IPS-15b (cell line): ENCODE results near the gene ISG20L2.

ENCODE experiments used
- H3K27me3 ChIP-seq: one replicate; pipeline ENCODE4 v1.6.1; 2013; ENCODE audit warnings: low read length; ENCODE audit not compliant: control insufficient read depth, insufficient read depth
- H3K36me3 ChIP-seq: one replicate; pipeline ENCODE4 v1.6.1; 2013; ENCODE audit warnings: low read length; ENCODE audit not compliant: control insufficient read depth, insufficient read depth
- H3K4me1 ChIP-seq: one replicate; pipeline ENCODE4 v1.6.1; 2013; ENCODE audit warnings: mild to moderate bottlenecking, low read length; ENCODE audit not compliant: control insufficient read depth, insufficient read depth
- H3K4me3 ChIP-seq: one replicate; pipeline ENCODE4 v1.5.1; 2013; ENCODE audit warnings: low read depth, low read length
- H3K9ac ChIP-seq: one replicate; pipeline ENCODE4 v1.6.1; 2013; ENCODE audit warnings: low read depth, mild to moderate bottlenecking, low read length
- H3K9me3 ChIP-seq: one replicate; pipeline ENCODE4 v1.6.1; 2013; ENCODE audit warnings: mild to moderate bottlenecking, low read length; ENCODE audit not compliant: control insufficient read depth, insufficient read depth

The ISG20L2 gene

GRCh38 chr1:156751451-156751756, 22.8 kb upstream of the ISG20L2 start, which contains the start of gene HDGF:
Gene HDGF (minus strand): TSS chr1:156751675. CDS start chr1:156751429, 246 bp downstream.
- Histone ChIP-seq H3K4me3 (peak within 1 kb of the TSS; percentile 99), H3K4me1 (peaks cover 32% of the 10 kb centered on the region), H3K9ac (peak within 1 kb of the TSS; percentile 97), H3K9me3 (no peaks in the 10 kb centered on the region), H3K27me3 (peaks cover 4% of the 10 kb centered on the region), H3K36me3 (peaks cover 6% of the 10 kb centered on the region)

GRCh38 chr1:156750711-156751450, 22.3 kb upstream of the ISG20L2 start:
- Histone ChIP-seq H3K9me3 (no peaks in the 10 kb centered on the region), H3K4me1 (peaks cover 37% of the 10 kb centered on the region), H3K27me3 (peaks cover 4% of the 10 kb centered on the region), H3K36me3 (peaks cover 6% of the 10 kb centered on the region), H3K9ac (peak overlapping the region; percentile 62), H3K4me3 (peak overlapping the region; percentile 81)

- Histone ChIP-seq H3K9ac (peak overlapping the region; percentile 62), H3K27me3 (peaks cover 4% of the 10 kb centered on the region), H3K36me3 (peaks cover 6% of the 10 kb centered on the region), H3K4me1 (peaks cover 39% of the 10 kb centered on the region), H3K9me3 (no peaks in the 10 kb centered on the region), H3K4me3 (peak overlapping the region; percentile 81)
These were observed 21.7 kb upstream of the ISG20L2 start for GRCh38 chr1:156750191-156750672.

GRCh38 chr1:156749419-156750118, 21.0 kb upstream of the ISG20L2 start:
- Histone ChIP-seq H3K4me1 (peaks cover 39% of the 10 kb centered on the region), H3K36me3 (peaks cover 10% of the 10 kb centered on the region), H3K4me3 (peak overlapping the region; percentile 81), H3K27me3 (peaks cover 4% of the 10 kb centered on the region), H3K9ac (no peak overlapping the region), H3K9me3 (no peaks in the 10 kb centered on the region)

GRCh38 chr1:156748670-156749418, 20.3 kb upstream of the ISG20L2 start:
- Histone ChIP-seq H3K36me3 (peaks cover 15% of the 10 kb centered on the region), H3K9me3 (no peaks in the 10 kb centered on the region), H3K4me1 (peaks cover 39% of the 10 kb centered on the region), H3K4me3 (peak overlapping the region; percentile 19), H3K9ac (peak overlapping the region; percentile 54), H3K27me3 (peaks cover 4% of the 10 kb centered on the region)

- H3K4me3 ChIP-seq = peak overlapping the region; percentile 56
- H3K4me1 ChIP-seq = peaks cover 38% of the 10 kb centered on the region
- peaks cover 4% of the 10 kb centered on the region for H3K27me3 ChIP-seq
- H3K9me3 ChIP-seq = no peaks in the 10 kb centered on the region
- H3K9ac ChIP-seq = peak overlapping the region; percentile 54
- H3K36me3 ChIP-seq = peaks cover 24% of the 10 kb centered on the region
These were observed 19.4 kb upstream of the ISG20L2 start for GRCh38 chr1:156747742-156748669.

- H3K4me1 ChIP-seq = peaks cover 33% of the 10 kb centered on the region
These were observed 18.4 kb upstream of the ISG20L2 start for GRCh38 chr1:156746728-156747631.

GRCh38 chr1:156746406-156746727, 17.8 kb upstream of the ISG20L2 start:
- no peaks in the 10 kb centered on the region for H3K9me3 ChIP-seq
- peaks cover 23% of the 10 kb centered on the region for H3K36me3 ChIP-seq
- peak overlapping the region; percentile 76 for H3K4me3 ChIP-seq
- H3K9ac ChIP-seq = peak overlapping the region; percentile 5
- H3K27me3 ChIP-seq = peaks cover 4% of the 10 kb centered on the region
- peaks cover 38% of the 10 kb centered on the region for H3K4me1 ChIP-seq

More at GRCh38 chr1:156746728-156747631, 18.4 kb upstream of the ISG20L2 start:
- Histone ChIP-seq H3K9me3 (no peaks in the 10 kb centered on the region), H3K4me3 (peak overlapping the region; percentile 76), H3K9ac (peak overlapping the region; percentile 88), H3K36me3 (peaks cover 24% of the 10 kb centered on the region), H3K27me3 (peaks cover 4% of the 10 kb centered on the region)

- Histone ChIP-seq H3K9ac (peak overlapping the region; percentile 5), H3K36me3 (peaks cover 23% of the 10 kb centered on the region), H3K4me3 (peak overlapping the region; percentile 76)
These were observed 17.3 kb upstream of the ISG20L2 start for GRCh38 chr1:156745881-156746280.

GRCh38 chr1:156744786-156745419, 16.3 kb upstream of the ISG20L2 start:
- H3K4me3 ChIP-seq = no peak overlapping the region
- H3K4me1 ChIP-seq = peaks cover 36% of the 10 kb centered on the region
- H3K9me3 ChIP-seq = no peaks in the 10 kb centered on the region
- peaks cover 23% of the 10 kb centered on the region for H3K36me3 ChIP-seq
- H3K9ac ChIP-seq = peak overlapping the region; percentile 47
- peaks cover 4% of the 10 kb centered on the region for H3K27me3 ChIP-seq

More at GRCh38 chr1:156745881-156746280, 17.3 kb upstream of the ISG20L2 start:
- H3K4me1 ChIP-seq = peaks cover 39% of the 10 kb centered on the region
- peaks cover 4% of the 10 kb centered on the region for H3K27me3 ChIP-seq
- H3K9me3 ChIP-seq = no peaks in the 10 kb centered on the region
